Karpas-422 (cell line): ENCODE data around the gene ADGRA1. TPM values are rescaled to one million over a fixed set of nuclear protein-coding genes. Genes with fewer than 3 reads are reported as not detected.

Source experiments
- DNase-seq: peaks from one replicate; pipeline ENCODE4 v3.0.0-alpha.2; 2015
- H2AFZ ChIP-seq: fragments of 200-600 bp; sonication (generic); 2 replicates; pipeline ENCODE4 v1.6.1; 2014; ENCODE audit warnings: antibody characterized with exemption, low read length, mixed read lengths
- H3K27ac ChIP-seq: fragments of 200-600 bp; sonication (generic); 2 replicates; pipeline ENCODE4 v1.5.1; 2014; ENCODE audit warnings: mild to moderate bottlenecking, low read length, moderate library complexity
- H3K27me3 ChIP-seq: fragments of 200-600 bp; sonication (generic); 2 replicates; pipeline ENCODE4 v1.6.1; 2014; ENCODE audit warnings: low read length, mixed read lengths
- H3K36me3 ChIP-seq: fragments of 200-600 bp; sonication (generic); 2 replicates; pipeline ENCODE4 v1.6.1; 2014; ENCODE audit warnings: low read length, mixed read lengths; ENCODE audit not compliant: insufficient read depth
- H3K4me1 ChIP-seq: fragments of 200-600 bp; sonication (generic); 2 replicates; pipeline ENCODE4 v1.6.1; 2014; ENCODE audit warnings: mild to moderate bottlenecking, low read length, mixed read lengths
- H3K4me2 ChIP-seq: fragments of 200-600 bp; sonication (generic); 2 replicates; pipeline ENCODE4 v1.6.1; 2014; ENCODE audit warnings: low read length, low read depth, mild to moderate bottlenecking; ENCODE audit not compliant: poor library complexity, severe bottlenecking
- H3K4me3 ChIP-seq: fragments of 200-600 bp; sonication (generic); 2 replicates; pipeline ENCODE4 v1.5.1; 2014; ENCODE audit warnings: mild to moderate bottlenecking, antibody characterized with exemption, low read length, mixed read lengths
- H3K79me2 ChIP-seq: fragments of 200-600 bp; sonication (generic); 2 replicates; pipeline ENCODE4 v1.6.1; 2014; ENCODE audit warnings: mild to moderate bottlenecking, low read length, mixed read lengths
- H3K9ac ChIP-seq: fragments of 200-600 bp; sonication (generic); 2 replicates; pipeline ENCODE4 v1.6.0; 2014; ENCODE audit warnings: low read length
- H3K9me2 ChIP-seq: fragments of 200-600 bp; sonication (generic), shearing (Covaris generic); replicated peaks from 2 replicates; pipeline ENCODE4 v1.6.0; 2014; ENCODE audit warnings: mild to moderate bottlenecking, low read length, moderate library complexity; ENCODE audit not compliant: insufficient read depth
- H3K9me3 ChIP-seq: fragments of 300-700, 200-600 bp; sonication (generic); 2 replicates; pipeline ENCODE4 v1.6.1; 2014; ENCODE audit warnings: low read length, mixed read lengths
- H4K20me1 ChIP-seq: fragments of 200-600 bp; sonication (generic); 2 replicates; pipeline ENCODE4 v1.6.1; 2014; ENCODE audit warnings: mild to moderate bottlenecking, antibody characterized with exemption, low read length, low read depth; ENCODE audit not compliant: insufficient read depth
- total RNA-seq: library from RNA; depleted of rRNA; stranded (reverse); fragments of >200 nt; shearing (Covaris generic); gene quantifications from 2 replicates; pipeline ENCODE4 v1.2.3, GENCODE V29; 2014; ENCODE audit warnings: low replicate concordance

Gene ADGRA1
- total RNA-seq, 1 experiment from 2014 or later: not detected

DNA sequence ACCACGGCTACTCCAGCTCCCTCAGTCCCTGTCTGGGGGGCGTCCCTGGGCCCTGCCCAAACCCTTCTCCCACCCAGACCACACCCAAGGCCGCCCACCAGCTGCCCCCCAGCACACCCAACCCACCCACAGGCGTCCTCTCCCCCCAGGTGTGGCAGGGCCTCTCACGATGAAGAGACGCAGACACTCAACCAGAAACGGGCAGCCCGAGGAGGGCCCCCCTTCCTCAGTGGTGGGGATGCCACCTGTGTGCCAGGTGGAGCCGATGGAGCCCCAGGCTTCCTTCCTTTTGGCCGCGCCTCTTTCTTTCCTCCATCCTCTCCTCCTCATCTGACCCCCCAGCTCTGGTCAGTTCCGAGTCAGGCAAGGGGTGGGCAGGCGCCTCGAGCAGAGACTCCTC lies 28.7 kb downstream of the ADGRA1 start:
- H3K9ac ChIP-seq: no peak overlapping the region
- no peak overlapping the region for H3K4me2 ChIP-seq
- H4K20me1 ChIP-seq: no peaks in the 10 kb centered on the region

DNA sequence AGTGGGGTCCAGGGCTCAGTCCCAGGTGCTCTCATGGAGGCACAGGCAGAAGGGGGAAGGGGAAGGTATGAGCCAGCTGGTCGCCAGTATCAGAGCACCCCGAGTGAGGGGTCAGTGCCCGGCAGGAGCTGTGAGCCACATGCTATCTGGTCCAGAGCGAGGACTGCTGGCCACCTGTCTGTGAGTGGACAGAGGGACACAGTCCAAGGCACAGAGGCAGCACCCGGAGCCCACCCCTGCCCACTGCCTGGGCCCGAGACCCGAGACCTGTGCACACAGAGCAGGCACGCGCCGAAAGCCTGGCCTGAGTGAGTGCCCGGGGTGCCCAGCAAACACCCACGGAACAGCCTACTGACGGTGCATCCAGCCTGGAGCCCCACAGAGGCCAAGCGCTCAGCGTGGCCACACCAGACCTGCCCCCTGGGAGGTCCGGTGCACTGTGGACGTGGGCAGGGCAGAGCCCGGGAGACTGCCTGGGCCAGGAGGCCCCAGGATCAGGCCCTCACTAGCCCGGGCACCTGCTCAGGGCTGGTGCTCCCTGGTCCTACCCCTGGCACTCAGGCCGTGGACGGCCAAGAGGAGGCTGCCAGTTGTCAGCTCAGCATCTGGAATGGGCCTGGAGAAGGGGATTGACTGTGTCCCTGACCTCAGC lies 29.4 kb downstream of the ADGRA1 start:
- Histone ChIP-seq H3K27ac (no peak overlapping the region), H3K27me3 (no peaks in the 10 kb centered on the region), H3K9ac (no peak overlapping the region), H3K9me3 (peaks cover 5% of the 10 kb centered on the region), H3K79me2 (no peaks in the 10 kb centered on the region), H3K4me3 (no peak overlapping the region), H3K4me2 (no peak overlapping the region), H3K4me1 (no peaks in the 10 kb centered on the region), H4K20me1 (no peaks in the 10 kb centered on the region), H2AFZ (no peak overlapping the region), H3K36me3 (no peaks in the 10 kb centered on the region), H3K9me2 (no peaks in the 10 kb centered on the region)
- DNase-seq: no peak

More for the DNA sequence above, 28.7 kb downstream of the ADGRA1 start:
- Histone ChIP-seq H3K36me3 (no peaks in the 10 kb centered on the region), H3K9me3 (peaks cover 5% of the 10 kb centered on the region), H2AFZ (no peak overlapping the region), H3K27ac (no peak overlapping the region), H3K27me3 (no peaks in the 10 kb centered on the region), H3K4me1 (no peaks in the 10 kb centered on the region), H3K4me3 (no peak overlapping the region), H3K9me2 (no peaks in the 10 kb centered on the region), H3K79me2 (no peaks in the 10 kb centered on the region)
- DNase-seq: no peak

DNA sequence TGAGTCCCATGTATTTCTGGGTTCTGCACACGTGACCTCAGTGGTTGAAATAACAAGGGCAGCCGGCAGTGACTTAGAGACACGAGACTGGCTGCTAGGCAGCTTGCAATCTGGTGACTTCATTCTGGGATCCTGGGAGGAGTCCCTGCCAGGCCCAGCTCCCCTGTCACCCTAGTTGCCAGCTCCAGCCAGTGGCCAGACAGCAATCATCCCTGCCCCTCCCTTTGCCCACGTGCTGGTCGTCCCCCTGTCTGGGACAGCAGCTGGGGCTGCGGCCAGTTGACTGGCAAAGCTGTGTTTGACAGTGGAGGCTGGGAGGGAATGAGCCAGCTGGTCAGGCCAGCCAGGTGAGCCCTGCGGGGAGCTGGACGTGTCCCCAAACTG lies 30.0 kb downstream of the ADGRA1 start:
- Histone ChIP-seq H4K20me1 (no peaks in the 10 kb centered on the region), H3K9ac (no peak overlapping the region), H3K4me3 (no peak overlapping the region), H3K36me3 (no peaks in the 10 kb centered on the region), H3K9me2 (no peaks in the 10 kb centered on the region), H3K27ac (no peak overlapping the region), H3K4me1 (no peaks in the 10 kb centered on the region), H3K79me2 (no peaks in the 10 kb centered on the region), H3K4me2 (no peak overlapping the region), H2AFZ (no peak overlapping the region), H3K9me3 (peaks cover 5% of the 10 kb centered on the region), H3K27me3 (no peaks in the 10 kb centered on the region)
- no peak for DNase-seq

DNA sequence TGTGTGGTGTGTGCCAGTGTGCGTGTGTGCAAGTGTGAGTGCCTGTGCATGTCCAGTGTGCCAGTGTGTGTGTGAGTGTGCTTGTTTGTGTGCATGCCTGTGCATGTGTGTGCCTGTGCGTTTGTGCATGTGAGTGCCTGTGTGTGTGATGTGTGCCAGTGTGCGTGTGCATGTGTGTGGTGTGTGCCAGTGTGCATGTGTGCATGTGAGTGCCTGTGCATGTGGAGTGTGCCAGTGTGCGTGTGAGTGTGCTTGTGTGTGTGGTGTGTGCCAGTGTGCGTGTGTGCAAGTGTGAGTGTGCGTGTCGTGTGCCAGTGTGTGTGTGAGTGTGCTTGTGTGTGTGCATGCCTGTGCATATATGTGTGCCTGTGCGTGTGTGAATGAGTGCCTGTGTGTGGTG lies 33.8 kb downstream of the ADGRA1 start:
- no peaks in the 10 kb centered on the region for H3K36me3 ChIP-seq
- H3K27me3 ChIP-seq: no peaks in the 10 kb centered on the region

DNA sequence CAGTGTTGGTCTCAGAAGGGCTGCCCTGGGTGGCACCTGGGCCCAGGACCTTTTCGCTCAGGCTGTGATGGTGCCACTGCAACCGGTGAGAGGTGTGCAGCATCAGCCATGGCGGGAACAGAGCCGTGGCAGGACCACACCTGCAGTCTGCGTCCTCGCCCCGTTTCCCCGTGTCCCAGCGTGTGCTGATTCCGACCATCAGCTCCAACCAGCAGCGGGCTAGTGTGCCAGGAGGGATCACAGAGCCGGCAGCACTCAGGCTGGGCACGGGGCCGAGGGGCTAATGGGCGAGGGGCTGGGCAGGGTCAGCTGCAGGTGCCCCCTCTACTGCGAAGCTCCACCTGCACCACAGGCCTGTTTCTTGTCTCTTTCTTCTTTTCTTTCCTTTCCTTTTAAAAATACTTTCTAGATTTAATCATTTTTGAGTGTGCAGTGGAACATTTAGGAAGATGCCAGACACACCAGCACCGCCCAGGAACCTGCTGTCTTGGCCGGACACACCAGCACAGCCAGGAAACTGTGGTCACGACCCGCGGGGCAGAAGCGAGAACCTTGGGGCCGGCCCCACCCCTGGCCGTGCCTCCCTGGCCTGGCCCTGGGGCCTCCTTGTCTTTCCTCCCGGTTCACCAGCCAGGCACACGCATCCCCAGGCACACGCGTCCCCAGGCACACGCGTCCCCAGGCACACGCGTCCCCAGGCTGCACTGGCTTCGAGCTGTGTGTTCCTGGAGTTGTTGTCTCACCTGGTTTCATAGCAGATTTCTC lies 34.6 kb downstream of the ADGRA1 start:
- no peaks in the 10 kb centered on the region for H3K4me1 ChIP-seq
- no peaks in the 10 kb centered on the region for H3K36me3 ChIP-seq
- no peaks in the 10 kb centered on the region for H4K20me1 ChIP-seq
- H3K27ac ChIP-seq: no peak overlapping the region
- H3K9me3 ChIP-seq: peaks cover 5% of the 10 kb centered on the region
- no peaks in the 10 kb centered on the region for H3K27me3 ChIP-seq
- no peaks in the 10 kb centered on the region for H3K9me2 ChIP-seq
- no peak overlapping the region for H3K9ac ChIP-seq
- no peak overlapping the region for H2AFZ ChIP-seq
- no peak for DNase-seq
- no peak overlapping the region for H3K4me3 ChIP-seq
- no peaks in the 10 kb centered on the region for H3K79me2 ChIP-seq
- no peak overlapping the region for H3K4me2 ChIP-seq

More for the DNA sequence above, 33.8 kb downstream of the ADGRA1 start:
- no peak overlapping the region for H3K27ac ChIP-seq
- H3K4me2 ChIP-seq: no peak overlapping the region
- no peaks in the 10 kb centered on the region for H3K79me2 ChIP-seq
- H3K4me1 ChIP-seq: no peaks in the 10 kb centered on the region
- no peaks in the 10 kb centered on the region for H3K9me2 ChIP-seq
- DNase-seq: no peak
- no peak overlapping the region for H3K9ac ChIP-seq
- H4K20me1 ChIP-seq: no peaks in the 10 kb centered on the region
- peaks cover 5% of the 10 kb centered on the region for H3K9me3 ChIP-seq
- no peak overlapping the region for H3K4me3 ChIP-seq
- no peak overlapping the region for H2AFZ ChIP-seq

DNA sequence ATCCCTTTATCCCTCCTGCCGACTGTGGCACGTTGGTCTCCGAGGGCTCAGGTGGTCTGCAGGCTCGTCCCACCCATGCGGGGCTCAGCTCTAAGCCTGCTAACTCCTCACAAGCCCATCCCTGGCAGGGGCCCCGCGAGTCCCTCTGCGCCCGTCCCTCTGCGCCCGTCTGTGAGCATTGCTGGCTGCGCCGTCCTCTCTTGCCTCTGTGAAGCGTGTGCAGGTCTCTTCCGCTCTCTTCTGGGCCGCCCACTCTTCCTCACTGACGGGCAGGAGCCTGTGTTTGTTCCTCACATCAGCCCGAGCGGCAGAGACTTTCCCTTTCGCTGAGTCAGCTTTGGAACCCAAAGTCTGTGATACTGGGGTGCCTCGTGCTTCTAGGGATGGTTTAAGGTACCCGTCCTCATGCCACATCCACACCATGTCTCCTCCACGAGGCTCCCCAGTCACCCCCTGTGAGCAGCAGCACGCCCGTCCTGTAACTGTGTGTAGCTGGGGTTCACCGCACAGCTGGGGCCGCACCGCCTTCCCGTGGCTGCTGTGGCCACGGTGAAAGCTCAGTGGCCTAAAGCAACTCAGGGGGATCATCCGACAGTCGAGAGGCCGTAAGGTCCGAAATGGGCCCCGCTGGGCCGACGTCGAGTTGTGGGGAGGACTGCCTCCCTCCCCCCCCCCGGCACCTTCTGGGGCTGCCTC lies 35.5 kb downstream of the ADGRA1 start:
- Histone ChIP-seq H3K4me2 (no peak overlapping the region), H2AFZ (no peak overlapping the region), H3K4me3 (no peak overlapping the region), H3K27ac (no peak overlapping the region), H3K79me2 (no peaks in the 10 kb centered on the region), H3K9me2 (no peaks in the 10 kb centered on the region), H3K27me3 (no peaks in the 10 kb centered on the region), H3K4me1 (no peaks in the 10 kb centered on the region), H3K9me3 (peaks cover 2% of the 10 kb centered on the region), H3K9ac (no peak overlapping the region), H4K20me1 (no peaks in the 10 kb centered on the region), H3K36me3 (no peaks in the 10 kb centered on the region)
- no peak for DNase-seq

DNA sequence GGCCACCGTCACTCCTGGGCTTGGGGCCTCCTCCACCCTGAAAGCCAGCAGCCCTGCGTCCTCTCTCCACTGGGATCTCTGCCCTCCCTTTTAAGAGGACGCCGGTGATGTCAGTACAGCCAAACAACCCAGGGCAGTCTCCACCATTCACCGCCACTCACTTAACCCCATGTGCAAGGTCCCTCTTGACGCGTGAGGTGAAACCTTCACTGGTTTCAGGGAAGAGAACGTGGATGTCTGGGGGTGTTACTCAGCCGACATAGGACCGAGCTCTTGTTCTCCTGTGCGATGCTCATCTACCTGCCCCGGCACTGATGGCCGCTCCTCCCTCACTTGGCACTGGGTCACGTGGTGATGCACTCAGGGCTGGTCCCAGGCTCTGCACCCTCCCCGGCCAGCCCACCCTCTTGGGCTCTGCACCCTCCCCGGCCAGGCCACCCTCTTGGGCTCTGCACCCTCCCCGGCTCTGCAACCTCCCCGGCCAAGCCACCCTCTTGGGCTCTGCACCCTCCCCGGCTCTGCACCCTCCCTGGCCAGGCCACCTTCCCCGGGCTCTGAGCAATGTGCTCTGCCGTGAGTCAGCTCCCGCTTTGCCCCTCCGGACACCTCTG lies 36.1 kb downstream of the ADGRA1 start:
- DNase-seq: no peak
- Histone ChIP-seq H3K4me2 (no peak overlapping the region), H4K20me1 (no peaks in the 10 kb centered on the region), H3K27ac (no peak overlapping the region), H3K4me3 (no peak overlapping the region), H3K4me1 (no peaks in the 10 kb centered on the region), H2AFZ (no peak overlapping the region), H3K79me2 (no peaks in the 10 kb centered on the region), H3K9ac (no peak overlapping the region), H3K9me2 (no peaks in the 10 kb centered on the region), H3K9me3 (no peaks in the 10 kb centered on the region; the same call in 1 of the 2 replicates), H3K36me3 (no peaks in the 10 kb centered on the region), H3K27me3 (no peaks in the 10 kb centered on the region)
